Activated naive CD8-positive, alpha-beta T cell treated with anti-CD3 and anti-CD28 coated beads, Interleukin-2, amount 10 ng/mL, durations not matched to agents 7 days and 5 days (primary cell): ENCODE results near the gene LRRC75A. TPM values are rescaled to one million over a fixed set of nuclear protein-coding genes. Genes with fewer than 3 reads are reported as not detected.
"Not testable (repeated sequence)": the region's sequence is repeated elsewhere in the genome, so short reads cannot be mapped to it uniquely, and the experiment has no call there.

Experiments
- ATAC-seq: fragments of 150-1000 bp; cut with Tn5 transposase; one replicate; pipeline ENCODE4 v1.10.0; 2021; ENCODE audit warnings: low read depth, moderate library complexity
- POLR2A ChIA-PET: fragments of 350-600 bp; sonication (Branson Sonifier 250); formaldehyde crosslinking; loops from one replicate; lab custom pipeline; 2021; ENCODE audit warnings: antibody characterized with exemption; lab: Charles Lee
- DNase-seq: peaks from one replicate; pipeline ENCODE4 v3.0.0; 2021
- H3K27ac Mint-ChIP-seq: one replicate; pipeline ENCODE4 v1.8.0; 2022; ENCODE audit warnings: mild to moderate bottlenecking, mixed read lengths
- H3K27me3 Mint-ChIP-seq: one replicate; pipeline ENCODE4 v1.8.0; 2022; ENCODE audit warnings: mild to moderate bottlenecking, moderate library complexity, mixed read lengths
- H3K36me3 Mint-ChIP-seq: one replicate; pipeline ENCODE4 v1.8.0; 2021; ENCODE audit warnings: mild to moderate bottlenecking, mixed read lengths
- H3K4me1 Mint-ChIP-seq: one replicate; pipeline ENCODE4 v1.8.0; 2021; ENCODE audit warnings: mixed read lengths
- H3K4me3 Mint-ChIP-seq: one replicate; pipeline ENCODE4 v1.8.0; 2022; ENCODE audit warnings: mild to moderate bottlenecking, moderate library complexity, mixed read lengths
- H3K9me3 Mint-ChIP-seq: one replicate; pipeline ENCODE4 v1.8.0; 2021; ENCODE audit warnings: mixed read lengths
- total RNA-seq, 2 experiments: library from RNA; stranded (reverse); gene quantifications; one replicate each; pipeline ENCODE4 v1.2.3, GENCODE V29; 2021

LRRC75A gene
- total RNA-seq, 2 experiments from 2014 or later = 5.5 to 6.2 TPM

DNA sequence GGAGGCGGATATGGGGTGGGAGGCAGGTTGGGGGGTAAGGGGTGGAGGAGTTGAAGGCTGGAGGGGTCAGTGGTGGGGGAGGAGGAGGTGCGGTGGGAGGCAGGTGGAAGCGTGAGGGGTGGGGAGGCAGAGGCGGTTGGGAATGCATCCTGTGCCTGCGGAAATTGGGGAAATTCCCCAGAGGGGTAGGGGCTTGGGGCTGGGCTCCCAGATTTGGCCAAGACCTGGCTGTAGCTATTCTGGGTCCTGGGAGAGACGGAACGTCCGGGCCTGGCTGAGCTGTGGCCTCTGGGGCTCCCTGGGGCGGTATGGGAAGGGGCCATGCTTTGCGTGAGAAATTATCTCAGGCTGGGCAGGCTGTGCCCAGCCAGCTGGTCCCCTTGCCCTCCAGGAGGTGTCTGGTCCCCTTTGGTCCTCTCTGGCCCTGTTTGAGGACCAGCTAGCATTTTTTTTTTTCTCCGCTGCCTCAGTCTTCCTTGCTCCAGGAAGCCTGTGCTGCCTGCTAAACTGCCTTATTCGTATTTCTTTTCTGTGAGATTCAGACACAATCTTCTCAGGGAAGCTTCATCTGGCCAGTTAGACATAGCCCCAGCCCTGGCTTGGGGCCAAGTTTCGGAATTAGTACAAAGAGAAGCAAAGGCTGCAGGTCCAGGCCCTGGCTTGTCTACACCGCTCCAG, 83.9 kb downstream of the LRRC75A start:
- ATAC-seq (no peak), DNase-seq (no peak)
- H3K27me3 Mint-ChIP-seq = peaks cover 14% of the 10 kb centered on the region
- H3K4me3 Mint-ChIP-seq = no peak overlapping the region
- H3K36me3 Mint-ChIP-seq = no peaks in the 10 kb centered on the region
- POLR2A ChIA-PET = no interaction called here
- H3K4me1 Mint-ChIP-seq = peaks cover under 1% of the 10 kb centered on the region
- H3K9me3 Mint-ChIP-seq = no peaks in the 10 kb centered on the region
- no peak overlapping the region for H3K27ac Mint-ChIP-seq

DNA sequence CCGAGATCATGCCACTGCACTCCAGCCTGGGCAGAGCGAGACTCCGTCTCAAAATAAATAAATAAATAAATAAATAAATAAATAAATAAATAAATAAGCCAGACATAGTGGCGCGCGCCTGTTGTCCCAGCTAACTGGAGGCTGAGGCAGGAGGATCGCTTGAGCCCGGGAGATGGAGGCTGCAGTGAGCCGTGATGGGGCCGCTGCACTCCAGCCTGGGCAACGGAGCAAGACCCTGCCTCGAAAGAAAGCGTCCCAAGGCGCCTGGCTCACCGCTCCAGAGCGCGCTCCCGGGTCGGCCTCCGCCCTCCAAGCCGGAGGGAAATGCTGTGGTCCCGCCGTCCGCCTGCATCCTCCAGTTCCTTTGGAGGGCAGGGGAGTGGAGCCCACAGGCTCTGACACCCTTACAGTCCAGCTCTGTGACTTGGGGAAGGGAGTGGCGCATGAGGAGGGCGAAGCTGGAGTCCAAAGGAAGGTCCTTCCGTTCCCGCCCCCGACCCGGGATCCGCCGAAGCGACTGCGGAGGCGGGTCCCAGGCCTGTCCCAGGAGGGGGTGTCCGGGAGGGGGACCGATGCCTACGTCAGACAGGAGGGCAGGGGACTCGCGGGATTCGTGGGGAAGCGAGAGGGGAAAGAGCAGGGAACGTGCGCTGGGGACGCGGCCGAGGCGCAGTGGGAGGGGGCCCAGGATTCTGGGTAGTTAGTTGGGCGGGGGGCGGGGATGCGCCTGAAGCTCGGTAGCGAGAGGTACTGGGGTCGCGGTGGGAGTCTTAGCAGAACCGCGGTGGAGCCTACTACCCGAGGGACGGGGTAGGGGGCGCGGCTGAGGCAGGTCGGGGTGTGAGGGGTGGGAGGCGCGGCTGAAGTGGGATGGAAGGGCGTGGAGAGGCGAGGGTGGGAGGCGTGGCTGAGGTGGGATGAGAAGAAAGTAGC, 85.0 kb downstream of the LRRC75A start:
- DNase-seq (no peak), ATAC-seq (no peak)
- peaks cover 14% of the 10 kb centered on the region for H3K27me3 Mint-ChIP-seq
- POLR2A ChIA-PET = interaction anchor here (1.2 kb wide), 1 partner anchor 26 kb away, joined by 3 read pairs; the partner anchor contains the start of gene UBB
- no peaks in the 10 kb centered on the region for H3K36me3 Mint-ChIP-seq
- H3K4me3 Mint-ChIP-seq = peak overlapping the region; percentile 42
- no peaks in the 10 kb centered on the region for H3K9me3 Mint-ChIP-seq
- H3K4me1 Mint-ChIP-seq = no peaks in the 10 kb centered on the region
- no peak overlapping the region for H3K27ac Mint-ChIP-seq

DNA sequence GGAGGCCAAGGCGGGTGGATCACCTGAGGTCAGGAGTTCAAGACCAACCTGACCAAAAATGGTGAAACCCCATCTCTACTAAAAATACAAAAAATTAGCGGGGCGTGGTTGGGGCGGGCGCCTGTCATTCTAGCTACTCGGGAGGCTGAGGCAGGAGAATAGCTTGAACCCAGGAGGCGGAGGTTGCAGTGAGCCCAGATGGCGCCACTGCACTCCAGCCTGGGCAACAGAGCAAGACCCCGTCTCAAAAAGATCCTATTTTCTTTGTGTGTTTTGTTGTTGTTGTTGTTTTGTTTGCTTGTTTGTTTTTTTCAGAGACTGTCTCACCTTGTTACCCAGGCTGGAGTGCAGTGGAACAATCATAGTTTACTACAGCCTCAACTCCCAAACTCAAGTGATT, 88.1 kb downstream of the LRRC75A start:
- not testable (repeated sequence) for ATAC-seq

DNA sequence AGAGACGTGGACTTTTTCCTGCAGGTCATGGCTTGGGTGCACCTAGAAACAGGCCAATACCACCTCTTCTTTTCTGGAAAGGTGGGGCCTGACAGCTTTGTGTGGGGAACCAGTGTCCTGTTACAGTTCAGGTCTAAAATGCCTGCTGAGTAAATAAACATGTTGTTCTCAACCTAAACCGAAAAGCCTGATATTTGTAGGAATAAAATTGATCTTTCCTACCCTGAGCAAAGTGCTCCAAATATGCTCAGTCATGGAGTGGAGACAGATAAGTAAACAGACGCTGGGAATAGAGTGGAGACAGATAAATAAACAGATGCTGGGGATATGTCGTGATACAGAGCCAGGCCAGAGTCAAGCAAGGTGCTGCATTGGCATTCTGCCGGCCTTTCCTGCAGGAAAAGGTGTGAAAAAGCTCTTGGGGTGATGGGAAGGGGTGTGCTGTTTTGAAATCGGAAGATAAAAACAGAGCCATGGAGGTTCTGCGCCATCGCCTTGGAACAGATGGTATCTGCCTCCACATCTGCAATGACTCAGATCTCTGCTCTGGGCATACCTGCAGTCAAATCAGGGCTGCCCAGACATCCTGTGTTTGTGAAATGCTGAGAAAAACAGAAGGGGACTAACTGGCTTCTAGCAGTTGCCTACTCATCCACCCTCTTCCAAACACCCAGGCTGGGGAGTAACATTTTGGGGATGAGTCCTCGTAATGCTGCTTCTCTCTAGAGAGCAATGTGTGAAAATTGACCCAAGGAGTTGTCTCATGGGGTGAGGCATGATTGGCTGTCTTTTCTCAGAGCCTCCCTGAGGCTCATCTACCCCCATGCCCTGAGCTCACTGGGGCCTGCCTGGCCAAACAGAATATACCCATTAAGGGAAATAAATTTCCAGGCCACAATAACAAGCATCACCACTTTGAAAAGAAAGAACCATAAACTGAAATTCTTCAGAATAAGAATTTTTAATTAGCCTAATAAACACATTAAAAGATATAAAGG, 93.4 kb downstream of the LRRC75A start:
- peaks cover 8% of the 10 kb centered on the region for H3K27me3 Mint-ChIP-seq
- DNase-seq (no peak), ATAC-seq (peak; percentile 76)
- H3K4me3 Mint-ChIP-seq = no peak overlapping the region
- no peaks in the 10 kb centered on the region for H3K9me3 Mint-ChIP-seq
- POLR2A ChIA-PET = no interaction called here
- peaks cover 5% of the 10 kb centered on the region for H3K4me1 Mint-ChIP-seq
- no peak overlapping the region for H3K27ac Mint-ChIP-seq
- no peaks in the 10 kb centered on the region for H3K36me3 Mint-ChIP-seq

More for the DNA sequence above, 88.1 kb downstream of the LRRC75A start:
- H3K9me3 Mint-ChIP-seq, POLR2A ChIA-PET, DNase-seq, H3K4me1 Mint-ChIP-seq, H3K36me3 Mint-ChIP-seq, H3K27ac Mint-ChIP-seq, H3K4me3 Mint-ChIP-seq: not testable (repeated sequence)
- H3K27me3 Mint-ChIP-seq = peaks cover 20% of the 10 kb centered on the region

DNA sequence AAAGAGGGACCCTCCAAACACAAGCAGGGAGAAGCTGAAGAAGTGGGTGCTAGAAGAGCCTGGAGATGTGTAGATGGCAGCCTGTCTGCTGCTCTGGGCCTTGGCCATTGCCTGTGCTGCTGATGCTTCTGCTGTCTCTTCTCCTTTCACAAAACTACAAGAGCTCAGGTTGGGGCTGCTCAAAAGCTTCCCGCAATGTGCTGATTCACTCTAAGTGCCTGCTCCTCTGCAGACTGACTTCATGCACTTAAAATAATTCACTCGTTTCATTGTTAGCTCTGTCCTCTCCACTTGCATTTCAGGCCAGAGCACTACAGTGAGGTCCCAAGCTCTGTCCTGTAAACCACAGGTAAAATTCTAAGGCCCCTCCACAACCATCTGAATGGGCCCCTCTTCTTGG, 95.3 kb downstream of the LRRC75A start:
- not testable (repeated sequence) for H3K4me3 Mint-ChIP-seq, H3K27me3 Mint-ChIP-seq, ATAC-seq, H3K36me3 Mint-ChIP-seq, H3K27ac Mint-ChIP-seq, H3K4me1 Mint-ChIP-seq, DNase-seq, H3K9me3 Mint-ChIP-seq
- POLR2A ChIA-PET = interaction anchor here (0.7 kb wide), 1 partner anchor 631 kb away, joined by 3 read pairs; no protein-coding TSS in a partner anchor

DNA sequence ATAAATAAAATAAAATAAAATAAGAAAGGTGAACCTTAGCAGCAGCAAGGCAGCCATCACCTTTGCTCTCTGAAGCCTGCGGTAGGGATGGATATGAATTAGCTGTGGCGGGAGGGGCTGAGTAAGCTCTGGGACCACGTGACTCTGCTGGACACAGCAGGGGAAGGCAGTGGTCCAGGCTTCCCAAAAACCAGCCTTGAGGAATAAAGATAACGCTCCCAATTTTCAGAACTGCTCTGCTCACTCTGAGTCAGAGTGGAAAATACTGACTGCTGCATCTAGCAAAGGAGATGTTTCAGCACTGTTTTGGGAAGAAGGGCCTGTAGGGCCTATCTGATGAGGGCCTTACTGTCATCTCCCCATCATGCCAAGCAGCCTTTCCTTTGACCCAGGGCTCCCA, 96.1 kb downstream of the LRRC75A start:
- not testable (repeated sequence) for H3K4me1 Mint-ChIP-seq, H3K9me3 Mint-ChIP-seq, H3K4me3 Mint-ChIP-seq, H3K27ac Mint-ChIP-seq, ATAC-seq, DNase-seq, H3K36me3 Mint-ChIP-seq
- POLR2A ChIA-PET = interaction anchor here (0.7 kb wide), 1 partner anchor 14 kb away, joined by 4 read pairs; no protein-coding TSS in a partner anchor
- H3K27me3 Mint-ChIP-seq = peaks cover 10% of the 10 kb centered on the region

DNA sequence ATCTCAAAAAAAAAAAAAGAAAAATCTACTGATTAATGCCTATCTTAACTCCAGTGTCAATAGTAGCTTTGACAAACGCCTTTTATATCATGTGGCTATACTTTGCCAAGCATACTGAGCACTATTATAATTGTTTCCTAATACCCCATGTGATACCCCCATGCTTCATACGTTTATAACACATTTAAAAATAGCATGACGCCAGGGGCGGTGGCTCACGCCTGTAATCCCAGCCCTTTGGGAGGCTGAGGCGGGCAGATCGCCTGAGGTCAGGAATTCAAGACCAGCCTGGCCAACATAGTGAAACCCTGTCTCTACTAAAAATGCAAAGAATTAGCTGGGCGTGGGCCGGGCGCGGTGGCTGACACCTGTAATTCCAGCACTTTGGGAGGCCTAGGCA, 99.5 kb downstream of the LRRC75A start:
- peaks cover 16% of the 10 kb centered on the region for H3K27me3 Mint-ChIP-seq
- H3K36me3 Mint-ChIP-seq, H3K27ac Mint-ChIP-seq, POLR2A ChIA-PET, H3K4me1 Mint-ChIP-seq, ATAC-seq, H3K9me3 Mint-ChIP-seq, H3K4me3 Mint-ChIP-seq, DNase-seq: not testable (repeated sequence)

Other genes with a start within 250 kb of the LRRC75A start
- 10 to 100 TPM; 18.6 to 19.7 TPM for gene CENPV, start 138.7 kb downstream of the LRRC75A start, total RNA-seq
- gene UBB, start 111.1 kb downstream of the LRRC75A start, total RNA-seq = 1,000 to 10,000 TPM; 1,069 to 1,087 TPM
- 100 to 1,000 TPM in 1 of 2 experiments, 10 to 100 TPM in 1; 97.0 to 107 TPM for gene TRPV2, start 76.6 kb downstream of the LRRC75A start, total RNA-seq
- gene ZNF287, start 77.0 kb upstream of the LRRC75A start, total RNA-seq = 10 to 100 TPM in 1 of 2 experiments, 1 to 10 TPM in 1; 9.7 to 13.0 TPM
- gene ZNF624, start 161.7 kb upstream of the LRRC75A start, total RNA-seq = 1 to 10 TPM; 7.4 to 8.3 TPM
- gene CCDC144A, start 198.0 kb upstream of the LRRC75A start, total RNA-seq = 1 to 10 TPM; 2.9 to 4.8 TPM